ENCODE measurements around the gene ITPR2. TPM values are rescaled to one million over a fixed set of nuclear protein-coding genes. Genes with fewer than 3 reads are reported as not detected.

Gene ITPR2
- total and polyA plus RNA-seq, 12 donors: 5.1 to 144 (median 66.4) TPM

DNA sequence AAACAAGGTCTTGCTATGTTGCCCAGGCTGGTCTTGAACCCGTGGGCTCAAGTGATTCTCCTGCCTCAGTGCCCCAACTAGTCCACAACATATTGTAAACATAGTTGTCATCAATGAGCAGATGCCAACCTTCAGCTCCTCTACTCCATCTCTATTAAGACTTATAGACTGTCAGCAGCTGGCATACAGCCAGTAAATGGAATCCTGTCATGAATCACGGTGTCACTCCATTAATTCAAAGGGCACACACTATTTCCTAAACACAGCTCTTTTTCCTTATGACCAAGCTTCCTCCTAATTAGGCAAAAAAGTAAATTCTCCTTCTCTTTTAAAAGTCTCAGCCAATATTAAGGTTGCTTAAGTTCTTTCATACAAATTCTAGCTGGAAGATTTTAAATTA, 111.2 kb downstream of the ITPR2 start:
- Histone ChIP-seq H3K27ac (no peak overlapping the region), H3K36me3 (replicated peaks in 1 of 2) (no peaks in the 10 kb centered on the region), H3K9me3 (replicated peaks in 1 of 3) (no peaks in the 10 kb centered on the region), H3K27me3 (no peaks in the 10 kb centered on the region), H3K4me1 (replicated peaks in 1 of 2) (peaks cover 4 to 21% of the 10 kb centered on the region in 2 donors), H3K4me3 (no peak overlapping the region)
- TF ChIP-seq, protein P1, sequence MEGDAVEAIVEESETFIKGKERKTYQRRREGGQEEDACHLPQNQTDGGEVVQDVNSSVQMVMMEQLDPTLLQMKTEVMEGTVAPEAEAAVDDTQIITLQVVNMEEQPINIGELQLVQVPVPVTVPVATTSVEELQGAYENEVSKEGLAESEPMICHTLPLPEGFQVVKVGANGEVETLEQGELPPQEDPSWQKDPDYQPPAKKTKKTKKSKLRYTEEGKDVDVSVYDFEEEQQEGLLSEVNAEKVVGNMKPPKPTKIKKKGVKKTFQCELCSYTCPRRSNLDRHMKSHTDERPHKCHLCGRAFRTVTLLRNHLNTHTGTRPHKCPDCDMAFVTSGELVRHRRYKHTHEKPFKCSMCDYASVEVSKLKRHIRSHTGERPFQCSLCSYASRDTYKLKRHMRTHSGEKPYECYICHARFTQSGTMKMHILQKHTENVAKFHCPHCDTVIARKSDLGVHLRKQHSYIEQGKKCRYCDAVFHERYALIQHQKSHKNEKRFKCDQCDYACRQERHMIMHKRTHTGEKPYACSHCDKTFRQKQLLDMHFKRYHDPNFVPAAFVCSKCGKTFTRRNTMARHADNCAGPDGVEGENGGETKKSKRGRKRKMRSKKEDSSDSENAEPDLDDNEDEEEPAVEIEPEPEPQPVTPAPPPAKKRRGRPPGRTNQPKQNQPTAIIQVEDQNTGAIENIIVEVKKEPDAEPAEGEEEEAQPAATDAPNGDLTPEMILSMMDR (IDR thresholded peaks at IDR 0.05): no peak
- TF ChIP-seq POLR2A (IDR thresholded peaks at IDR 0.05): no peak
- WGBS, 4 donors: 58 to 68% (median 60%) methylated on average over 2 of the region's 2 CpGs
- intact Hi-C loops (cut with DNase I): no loop called here
- DNase-seq: peak in 1 of 7 donors; percentile 23

DNA sequence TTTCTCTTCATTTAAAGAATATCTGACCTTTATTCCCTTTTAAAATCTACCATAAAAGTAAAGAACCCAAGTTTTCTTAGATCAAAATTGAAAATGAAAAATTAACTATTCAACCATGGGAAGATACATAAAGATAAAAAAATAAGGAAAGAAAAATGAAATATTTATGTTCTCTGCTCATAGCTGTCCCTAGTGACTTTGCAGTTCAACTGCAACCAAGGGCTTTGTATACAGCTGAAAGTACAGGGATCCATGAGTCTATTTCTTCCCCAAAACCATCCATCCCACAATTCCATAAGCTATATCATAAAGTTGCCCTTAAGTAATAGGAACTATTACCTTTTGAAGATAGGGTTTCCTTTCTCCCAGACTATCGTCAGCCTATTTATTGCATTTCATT, 113.1 kb downstream of the ITPR2 start:
- intact Hi-C loops (cut with DNase I): loop anchor here in 1 of 2 donors (10.0 kb wide), 1 partner anchor 115 kb away; the partner anchor contains the start of gene ITPR2
- TF ChIP-seq, protein P1 (IDR thresholded peaks at IDR 0.05): no peak
- no peak for TF ChIP-seq POLR2A (IDR thresholded peaks at IDR 0.05)

DNA sequence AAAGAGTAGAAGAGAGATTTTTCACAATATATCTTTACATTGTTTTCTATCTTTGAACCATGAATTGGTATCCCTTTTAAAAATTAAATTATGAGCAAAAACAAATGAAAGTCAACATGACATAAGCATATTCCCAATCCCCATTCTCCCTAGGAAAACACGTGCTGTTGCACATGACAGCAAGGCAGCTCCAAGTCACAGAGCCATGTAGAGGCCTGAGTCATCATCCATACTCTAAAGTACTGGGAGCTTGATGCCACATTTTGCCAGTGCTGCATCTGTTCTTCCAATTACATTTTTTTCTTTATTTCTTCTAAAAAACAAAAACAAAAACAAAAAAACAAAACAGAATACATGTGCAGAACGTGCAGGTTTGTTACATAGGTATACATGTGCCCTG, 115.2 kb downstream of the ITPR2 start:
- H3K9me3 ChIP-seq (replicated peaks in 1 of 3): no peaks in the 10 kb centered on the region
- 94 to 99% (median 95%) methylated on average over 2 of the region's 2 CpGs for WGBS, 4 donors
- H3K36me3 ChIP-seq (replicated peaks in 1 of 2): peaks cover 0 to 12% of the 10 kb centered on the region in 2 donors
- intact Hi-C loops (cut with DNase I): loop anchor here in 1 of 2 donors (10.0 kb wide), 1 partner anchor 117 kb away; the partner anchor contains the start of gene ITPR2
- H3K4me3 ChIP-seq: no peak overlapping the region
- TF ChIP-seq, protein P1 (IDR thresholded peaks at IDR 0.05): no peak
- no peak for TF ChIP-seq POLR2A (IDR thresholded peaks at IDR 0.05)
- H3K27ac ChIP-seq: no peak overlapping the region
- peaks cover 0 to under 1% of the 10 kb centered on the region in 2 donors for H3K4me1 ChIP-seq (replicated peaks in 1 of 2)
- no peak for DNase-seq
- no peaks in the 10 kb centered on the region for H3K27me3 ChIP-seq

More for the DNA sequence above, 113.1 kb downstream of the ITPR2 start:
- Histone ChIP-seq H3K27me3 (no peaks in the 10 kb centered on the region), H3K4me1 (replicated peaks in 1 of 2) (peaks cover 4 to 21% of the 10 kb centered on the region in 2 donors), H3K27ac (no peak overlapping the region), H3K36me3 (replicated peaks in 1 of 2) (peaks cover 0 to 11% of the 10 kb centered on the region in 2 donors), H3K4me3 (no peak overlapping the region), H3K9me3 (replicated peaks in 1 of 3) (no peaks in the 10 kb centered on the region)
- DNase-seq: no peak
- WGBS, 4 donors: 92 to 100% (median 98%) methylated on average over 1 of the region's 1 CpG

DNA sequence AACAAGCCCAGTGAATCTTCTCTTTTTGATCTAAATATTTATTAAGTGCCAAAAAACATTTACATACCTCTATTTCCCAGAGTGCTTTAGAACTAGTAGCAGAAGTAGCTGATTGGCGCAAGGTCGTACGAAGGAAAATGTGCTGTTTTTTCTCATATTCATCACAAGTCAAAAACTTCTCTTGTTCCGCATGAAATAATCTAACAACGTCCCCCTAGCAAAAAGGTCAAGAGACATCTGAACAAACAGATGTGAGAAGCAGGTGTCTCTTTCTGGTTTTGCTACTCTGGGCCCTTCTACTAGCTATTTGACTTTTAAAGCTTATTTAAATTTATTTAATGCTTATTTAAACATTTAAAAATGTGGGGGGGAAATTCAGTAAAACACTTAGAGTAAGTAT, 117.8 kb downstream of the ITPR2 start:
- Histone ChIP-seq H3K4me3 (no peak overlapping the region), H3K36me3 (replicated peaks in 1 of 2) (peaks cover 0 to 12% of the 10 kb centered on the region in 2 donors), H3K27ac (no peak overlapping the region), H3K27me3 (no peaks in the 10 kb centered on the region), H3K4me1 (replicated peaks in 1 of 2) (no peaks in the 10 kb centered on the region), H3K9me3 (replicated peaks in 1 of 3) (no peaks in the 10 kb centered on the region)
- 93 to 96% (median 94%) methylated on average over 5 of the region's 5 CpGs for WGBS, 4 donors
- DNase-seq: no peak
- TF ChIP-seq, protein P1 (IDR thresholded peaks at IDR 0.05): no peak
- TF ChIP-seq POLR2A (IDR thresholded peaks at IDR 0.05): no peak
- intact Hi-C loops (cut with DNase I): loop anchor here in 1 of 2 donors (10.0 kb wide), 1 partner anchor 120 kb away; the partner anchor contains the start of gene ITPR2

All from adrenal gland (tissue), 12 donors.